ENCODE measurements around the gene DYNC2H1.

DYNC2H1 gene

DNA sequence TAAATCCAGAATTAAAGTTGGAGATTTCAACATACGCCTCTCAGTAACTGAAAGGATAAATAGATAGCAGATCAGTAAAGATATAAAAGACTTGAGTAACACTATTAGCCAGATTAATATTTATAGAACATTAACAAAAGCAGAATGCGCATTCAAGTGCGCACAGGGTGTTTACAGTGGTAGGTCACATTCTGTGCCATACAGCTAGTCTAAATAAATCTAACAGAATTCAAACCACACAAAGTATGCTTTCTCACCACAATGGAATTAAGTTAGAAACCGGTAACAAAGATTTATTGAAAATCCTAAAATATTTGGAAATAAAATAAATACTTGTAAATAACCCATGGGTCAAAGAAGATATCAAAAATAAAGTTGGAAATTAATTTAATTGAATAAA, 341.0 kb downstream of the DYNC2H1 start:
- TF ChIP-seq CTCF (IDR thresholded peaks at IDR 0.05; ENCODE audit: control insufficient read depth, extremely low read depth, insufficient read depth): no peak
- no peak overlapping the region for H3K4me3 ChIP-seq (ENCODE audit: low read depth, low read length)
- no peak for DNase-seq (ENCODE audit: low read depth)

- DNase-seq (ENCODE audit: low read depth): no peak
- TF ChIP-seq CTCF (IDR thresholded peaks at IDR 0.05; ENCODE audit: control insufficient read depth, extremely low read depth, insufficient read depth): no peak
Observed at GRCh38 chr11:103453126-103453525, 343.9 kb downstream of the DYNC2H1 start.

DNA sequence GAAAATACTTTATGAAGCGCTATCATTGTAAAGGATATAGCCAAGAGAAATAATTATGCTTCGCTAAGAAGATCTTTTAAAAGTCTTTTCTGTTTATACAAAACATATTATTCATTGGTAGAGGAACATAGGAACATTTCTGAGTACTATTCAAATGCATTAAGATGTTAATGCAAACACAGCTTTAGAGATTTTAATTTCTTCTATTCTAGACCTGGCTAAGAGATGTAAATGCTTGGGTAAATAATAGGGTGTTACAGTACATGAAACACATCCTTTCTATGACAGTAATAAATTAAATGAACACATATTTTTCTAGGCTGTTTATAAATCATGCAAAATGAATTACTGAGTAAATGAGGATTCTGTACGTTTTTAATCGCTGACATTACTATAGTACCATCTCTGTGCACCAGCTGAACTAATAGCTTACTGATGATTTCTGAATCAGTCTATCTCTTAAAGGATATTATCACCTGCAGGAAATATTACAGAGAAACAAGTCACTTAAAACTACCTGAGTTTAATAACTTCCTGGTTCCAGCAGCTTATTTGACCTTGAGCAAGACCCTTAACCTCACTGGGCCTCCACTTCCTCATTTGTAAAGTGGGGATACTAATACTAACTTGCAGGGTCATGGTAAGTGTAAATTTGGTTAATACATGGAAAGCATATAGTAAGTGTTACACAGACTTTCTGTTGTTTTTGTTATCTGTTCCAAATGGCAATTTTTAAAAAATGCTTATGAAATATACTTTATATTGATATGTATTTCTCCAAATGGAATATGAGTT, 344.9 kb downstream of the DYNC2H1 start:
- no peak for TF ChIP-seq CTCF (IDR thresholded peaks at IDR 0.05; ENCODE audit: control insufficient read depth, extremely low read depth, insufficient read depth)
- H3K4me3 ChIP-seq (ENCODE audit: low read depth, low read length): no peak overlapping the region
- DNase-seq (ENCODE audit: low read depth): no peak

More at GRCh38 chr11:103453126-103453525, 343.9 kb downstream of the DYNC2H1 start:
- no peak overlapping the region for H3K4me3 ChIP-seq (ENCODE audit: low read depth, low read length)

DNA sequence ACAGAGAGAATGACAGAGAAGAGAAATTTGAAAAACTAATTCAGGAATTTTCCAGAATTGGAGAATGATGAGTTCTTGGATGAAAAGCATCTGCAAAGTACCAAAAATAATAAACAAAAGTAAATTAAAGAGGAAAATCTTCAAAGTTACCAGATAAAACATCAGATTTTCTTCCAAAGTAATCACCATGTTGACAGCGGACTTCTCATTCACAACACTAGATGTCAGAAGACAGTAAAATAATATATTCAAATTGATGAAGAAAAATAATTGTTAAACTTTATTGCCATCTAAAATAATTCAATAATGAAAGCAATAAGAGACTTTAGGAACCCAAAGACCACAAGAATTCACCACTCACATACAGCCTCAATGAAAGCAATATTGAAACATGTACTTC, 355.2 kb downstream of the DYNC2H1 start:
- no peak overlapping the region for H3K4me3 ChIP-seq (ENCODE audit: low read depth, low read length)
- no peak for TF ChIP-seq CTCF (IDR thresholded peaks at IDR 0.05; ENCODE audit: control insufficient read depth, extremely low read depth, insufficient read depth)
- no peak for DNase-seq (ENCODE audit: low read depth)

GRCh38 chr11:103465555-103466140, 356.4 kb downstream of the DYNC2H1 start:
- H3K4me3 ChIP-seq (ENCODE audit: low read depth, low read length): no peak overlapping the region
- no peak for TF ChIP-seq CTCF (IDR thresholded peaks at IDR 0.05; ENCODE audit: control insufficient read depth, extremely low read depth, insufficient read depth)
- no peak for DNase-seq (ENCODE audit: low read depth)

- no peak overlapping the region for H3K4me3 ChIP-seq (ENCODE audit: low read depth, low read length)
- DNase-seq (ENCODE audit: low read depth): no peak
- TF ChIP-seq CTCF (IDR thresholded peaks at IDR 0.05; ENCODE audit: control insufficient read depth, extremely low read depth, insufficient read depth): no peak
Observed at GRCh38 chr11:103471546-103471945, 362.3 kb downstream of the DYNC2H1 start.

Data from LNCaP clone FGC (cell line).